Spleen (tissue), 11 donors: Measurements from ENCODE around the gene AKR1B1. TPM values are rescaled to one million over a fixed set of nuclear protein-coding genes. Genes with fewer than 3 reads are reported as not detected.
"Not testable (repeated sequence)": the region's sequence is repeated elsewhere in the genome, so short reads cannot be mapped to it uniquely, and the experiment has no call there.

Experiments
- DNase-seq: peaks from one replicate; pipeline ENCODE4 v3.0.0-alpha.2; 2020
- H3K27ac ChIP-seq, 8 donors: fragments of 200-600 bp; sonication (generic) in 7 of 8; 1 replicate in 4 of 8; 2 replicates in 4 of 8; pipeline versions ENCODE4 v1.5.0 to v1.8.0; 2016 to 2021; ENCODE audit warnings: inconsistent platforms in 4 of 8, mild to moderate bottlenecking in 4 of 8, moderate library complexity in 1 of 8
- H3K27me3 ChIP-seq, 7 donors: fragments of 200-600 bp; sonication (generic) in 6 of 7; replicated peaks in 1 of 7; 1 replicate in 4 of 7; 2 replicates in 3 of 7; pipeline versions ENCODE4 v1.5.0 to v1.8.0; 2016 to 2021; ENCODE audit warnings: inconsistent platforms in 3 of 7, mild to moderate bottlenecking in 1 of 7
- H3K36me3 ChIP-seq, 6 donors: fragments of 200-600 bp; sonication (generic) in 5 of 6; 1 replicate in 4 of 6; 2 replicates in 2 of 6; pipeline versions ENCODE4 v1.5.0 to v1.8.0; 2016 to 2021; ENCODE audit warnings: inconsistent platforms in 2 of 6
- H3K4me1 ChIP-seq, 6 donors: fragments of 200-600 bp; sonication (generic) in 5 of 6; 1 replicate in 3 of 6; 2 replicates in 3 of 6; pipeline versions ENCODE4 v1.5.0 to v1.8.0; 2016 to 2021; ENCODE audit warnings: inconsistent platforms in 3 of 6
- H3K4me3 ChIP-seq, 8 donors: fragments of 200-600 bp; sonication (generic) in 7 of 8; 1 replicate in 4 of 8; 2 replicates in 4 of 8; pipeline versions ENCODE4 v1.5.0 to v1.8.0; 2016 to 2021; ENCODE audit warnings: inconsistent platforms in 4 of 8, mild to moderate bottlenecking in 4 of 8, moderate library complexity in 2 of 8
- H3K9me3 ChIP-seq, 8 donors: fragments of 200-600 bp; sonication (generic) in 7 of 8; 1 replicate in 4 of 8; 2 replicates in 4 of 8; pipeline versions ENCODE4 v1.5.0 to v1.8.0; 2016 to 2021; ENCODE audit warnings: inconsistent platforms in 4 of 8
- CTCF ChIP-seq, 11 experiments: fragments of 200-600 bp in 7 of 11; fragments of 450-650 bp in 4 of 11; sonication (generic) in 4 of 11; IDR thresholded peaks in 8 of 11; conservative IDR thresholded peaks in 3 of 11; 1 replicate in 7 of 11; 2 replicates in 4 of 11; pipeline versions ENCODE4 v1.4.0 to v1.8.0; 2016 to 2021; ENCODE audit warnings: antibody characterized with exemption in 11 of 11, inconsistent platforms in 4 of 11, mild to moderate bottlenecking in 1 of 11
- POLR2A ChIP-seq, 3 donors: fragments of 450-650 bp; IDR thresholded peaks; one replicate each; pipeline ENCODE4 v1.5.1; 2017; ENCODE audit warnings: antibody characterized with exemption in 3 of 3, mild to moderate bottlenecking in 1 of 3
- POLR2AphosphoS5 ChIP-seq, 3 donors: sonication (generic); formaldehyde crosslinking; IDR thresholded peaks; one replicate each; pipeline ENCODE4 v1.5.1; 2017; ENCODE audit warnings: antibody characterized with exemption in 3 of 3
- WGBS, 5 donors: extraction: QIAGEN DNeasy Blood & Tissue Kit in 3 of 5; methylation state at CpG; one replicate each; pipeline versions ENCODE4 v1.1.5 to v1.1.7; 2013 to 2018; 5-methylcytosine and 5-hydroxymethylcytosine counted together
- intact Hi-C: fragments of 100-400 bp; cut with DNase I; formaldehyde crosslinking; loops from one replicate; pipeline ENCODE4 v1.15.0; 2023; ENCODE audit warnings: low total_unique reads
- polyA plus RNA-seq, 3 donors: library from polyadenylated mRNA; stranded (reverse); fragments of 200-250 nt; gene quantifications; one replicate each; pipeline ENCODE4 v1.2.1, GENCODE V29; 2013
- total RNA-seq, 7 donors: library from RNA; depleted of rRNA in 3 of 7; stranded (reverse); fragments of >200 nt in 3 of 7; fragmentation: NEBNext Ultra II Directional in 4 of 7; extraction: Animal tissue kit (Norgen Biotek cat#: 25700) in 4 of 7; gene quantifications; one replicate each; pipeline versions ENCODE4 v1.1.0 to v1.2.1, GENCODE V29; 2016 to 2021
- donor health status: healthy with polysubstance abuse.
- donor health status: DM: no; HTN: no; CAD: no; lungs with moderate emphysema.
- donor health status: DM: no; HTN: no; CAD: no.
- donor health status: Bipolar disorder and iron deficiency.
- donor health status: healthy.
- donor health status: DM: no; HTN: no; CAD: no.
- donor health status: DM: yes; HTN: yes; CAD: no.

AKR1B1 gene
- total and polyA plus RNA-seq, 10 donors = 53.7 to 112 (median 68.3) TPM

- Histone ChIP-seq H3K4me3 (no peak overlapping the region), H3K36me3 (no peaks in the 10 kb centered on the region), H3K27ac (no peak overlapping the region), H3K27me3 (peaks cover 0 to 2% (median 0%) of the 10 kb centered on the region in 7 donors), H3K4me1 (no peaks in the 10 kb centered on the region), H3K9me3 (no peaks in the 10 kb centered on the region)
- intact Hi-C loops = no loop called here
- TF ChIP-seq POLR2A (IDR thresholded peaks at IDR 0.05) (no peak), POLR2AphosphoS5 (IDR thresholded peaks at IDR 0.05) (no peak), CTCF (IDR thresholded peaks at IDR 0.05 in 8 of 11, conservative IDR thresholded peaks at IDR 0.05 in 3 of 11) (no peak)
- no peak for DNase-seq
- 70 to 80% (median 76%) methylated on average over 2 of the region's 2 CpGs for WGBS, 5 donors
Observed at GRCh38 chr7:134493091-134493490, 34.2 kb upstream of the AKR1B1 start.

- intact Hi-C loops, H3K36me3 ChIP-seq, DNase-seq, H3K4me1 ChIP-seq, H3K9me3 ChIP-seq, H3K27ac ChIP-seq, H3K4me3 ChIP-seq: not testable (repeated sequence)
- 70 to 79% (median 73%) methylated on average over 4 of the region's 4 CpGs for WGBS, 5 donors
- H3K27me3 ChIP-seq = peaks cover 0 to 24% (median 0%) of the 10 kb centered on the region in 7 donors
Observed at GRCh38 chr7:134487721-134488120, 28.8 kb upstream of the AKR1B1 start.

GRCh38 chr7:134485203-134485602 lies 26.3 kb upstream of the AKR1B1 start:
- no peak for TF ChIP-seq POLR2AphosphoS5 (IDR thresholded peaks at IDR 0.05)
- no peak for TF ChIP-seq CTCF (IDR thresholded peaks at IDR 0.05 in 8 of 11, conservative IDR thresholded peaks at IDR 0.05 in 3 of 11)
- TF ChIP-seq POLR2A (IDR thresholded peaks at IDR 0.05) = no peak
- Histone ChIP-seq H3K27me3 (peaks cover 0 to 24% (median 0%) of the 10 kb centered on the region in 7 donors), H3K4me3 (no peak overlapping the region), H3K4me1 (peaks cover 0 to 7% (median 0%) of the 10 kb centered on the region in 6 donors), H3K27ac (no peak overlapping the region), H3K9me3 (peaks cover 0 to 10% (median 5%) of the 10 kb centered on the region in 8 donors), H3K36me3 (no peaks in the 10 kb centered on the region)
- WGBS, 5 donors = 72 to 91% (median 88%) methylated on average over 6 of the region's 6 CpGs
- intact Hi-C loops = no loop called here
- no peak for DNase-seq

- peaks cover 0 to 24% (median 0%) of the 10 kb centered on the region in 7 donors for H3K27me3 ChIP-seq
- H3K4me1 ChIP-seq = peaks cover 0 to 7% (median 0%) of the 10 kb centered on the region in 6 donors
- H3K9me3 ChIP-seq = peaks cover 0 to 10% (median 5%) of the 10 kb centered on the region in 8 donors
- no peak overlapping the region for H3K4me3 ChIP-seq
- no peaks in the 10 kb centered on the region for H3K36me3 ChIP-seq
- TF ChIP-seq CTCF (IDR thresholded peaks at IDR 0.05 in 8 of 11, conservative IDR thresholded peaks at IDR 0.05 in 3 of 11) = no peak
- no peak for TF ChIP-seq POLR2AphosphoS5 (IDR thresholded peaks at IDR 0.05)
- no peak for TF ChIP-seq POLR2A (IDR thresholded peaks at IDR 0.05)
- WGBS, 5 donors = 87 to 96% (median 92%) methylated on average over 2 of the region's 2 CpGs
- H3K27ac ChIP-seq = no peak overlapping the region
- intact Hi-C loops = no loop called here
- no peak for DNase-seq
Observed at GRCh38 chr7:134483296-134483695, 24.4 kb upstream of the AKR1B1 start.

GRCh38 chr7:134482858-134483257 lies 24.0 kb upstream of the AKR1B1 start:
- no peak for DNase-seq
- intact Hi-C loops = no loop called here
- H3K4me1 ChIP-seq = peaks cover 0 to 7% (median 0%) of the 10 kb centered on the region in 6 donors
- no peak overlapping the region for H3K4me3 ChIP-seq
- peaks cover 0 to 9% (median 5%) of the 10 kb centered on the region in 8 donors for H3K9me3 ChIP-seq
- no peaks in the 10 kb centered on the region for H3K36me3 ChIP-seq
- TF ChIP-seq CTCF (IDR thresholded peaks at IDR 0.05 in 8 of 11, conservative IDR thresholded peaks at IDR 0.05 in 3 of 11) (no peak), POLR2AphosphoS5 (IDR thresholded peaks at IDR 0.05) (no peak), POLR2A (IDR thresholded peaks at IDR 0.05) (no peak)
- H3K27me3 ChIP-seq = peaks cover 0 to 20% (median 0%) of the 10 kb centered on the region in 7 donors
- H3K27ac ChIP-seq = no peak overlapping the region
